K562 (cell line): ENCODE data around the gene ELMOD2. TPM values are rescaled to one million over a fixed set of nuclear protein-coding genes. Genes with fewer than 3 reads are reported as not detected.

ENCODE experiments used
- ATAC-seq: fragments of 200-7000 bp; cut with Tn5 transposase; 3 replicates; pipeline ENCODE4 v1.9.1; 2020; ENCODE audit warnings: moderate library complexity
- BruUV-seq: library from RNA; stranded (reverse); fragments of 400-500 nt; replicated peaks from 2 replicates; lab custom pipeline; 2021; lab: Mats Ljungman, UMichigan
- CTCF ChIA-PET: fragments of 300-600 bp; formaldehyde crosslinking; extraction: SDS; loops from one replicate; lab custom pipeline; 2021; ENCODE audit warnings: low intra/inter-chr PET ratio; lab: Yijun Ruan, JAX
- POLR2A ChIA-PET: fragments of 300-600, 350-650 bp; sonication (Branson Sonifier 250); formaldehyde crosslinking; extraction: SDS; loops from one replicate; lab custom pipeline; 2021; ENCODE audit warnings: antibody characterized with exemption, inconsistent platforms; lab: Yijun Ruan, JAX
- DNase-seq, 4 experiments: peaks; one replicate each; pipeline versions ENCODE4 v3.0.0 to v3.0.0-alpha.2; 2011 to 2018; ENCODE audit warnings: low spot score in 3 of 4, mixed read lengths in 3 of 4; ENCODE audit errors: extremely low read depth in 1 of 4
- FAIRE-seq: peaks from 2 replicates; lab custom pipeline; 2011; peaks lifted over from hg19 to GRCh38; lab: Jason Lieb, UNC
- H2AFZ ChIP-seq: 2 replicates; pipeline ENCODE4 v1.6.0; 2011; ENCODE audit warnings: low read depth, low read length, control low read depth, inconsistent platforms
- H3K27ac ChIP-seq: fragments of 200-600 bp; 3 replicates; pipeline ENCODE4 v1.8.0; 2011; ENCODE audit warnings: low read depth, mild to moderate bottlenecking, control low read depth, inconsistent platforms, low read length, moderate library complexity, mixed read lengths; ENCODE audit errors: extremely low read depth
- H3K27me3 ChIP-seq, 2 experiments: fragments of 300-600 bp in 1 of 2; 2 replicates in 1 of 2; 3 replicates in 1 of 2; pipeline versions ENCODE4 v1.6.0 to v1.8.0; 2011; ENCODE audit warnings: inconsistent platforms in 2 of 2, low read length in 2 of 2, mild to moderate bottlenecking in 1 of 2, mixed read lengths in 1 of 2, moderate library complexity in 1 of 2; ENCODE audit not compliant: control insufficient read depth in 2 of 2, insufficient read depth in 2 of 2
- H3K36me3 ChIP-seq: fragments of 300-600 bp; 3 replicates; pipeline ENCODE4 v1.8.0; 2011; ENCODE audit warnings: mild to moderate bottlenecking, low read length, inconsistent platforms; ENCODE audit not compliant: control insufficient read depth, insufficient read depth
- H3K4me1 ChIP-seq, 2 experiments: fragments of 200-600 bp in 1 of 2; replicated peaks in 1 of 2; 2 replicates in 1 of 2; 3 replicates in 1 of 2; pipeline versions ENCODE4 v1.5.1 to v1.8.0; 2011; ENCODE audit warnings: inconsistent platforms in 2 of 2, low read length in 2 of 2, mild to moderate bottlenecking in 1 of 2, mixed read lengths in 1 of 2, moderate library complexity in 1 of 2; ENCODE audit not compliant: control insufficient read depth in 2 of 2, insufficient read depth in 2 of 2
- H3K4me2 ChIP-seq: 2 replicates; pipeline ENCODE4 v1.6.1; 2011; ENCODE audit warnings: low read length, control low read depth, inconsistent platforms, mixed read lengths; ENCODE audit not compliant: insufficient read depth
- H3K4me3 ChIP-seq: fragments of 200-600 bp; sonication (generic), shearing (Covaris generic); 2 replicates; pipeline ENCODE4 v1.5.1; 2016; ENCODE audit warnings: control low read depth, inconsistent platforms
- H3K79me2 ChIP-seq: fragments of 200-600 bp; 3 replicates; pipeline ENCODE4 v1.8.0; 2011; ENCODE audit warnings: low read length, inconsistent platforms; ENCODE audit not compliant: control insufficient read depth, insufficient read depth
- H3K9ac ChIP-seq, 2 experiments: 2 replicates each; pipeline versions ENCODE4 v1.6.0 to v1.6.1; 2011; ENCODE audit warnings: low read depth in 2 of 2, low read length in 2 of 2, control low read depth in 1 of 2, inconsistent platforms in 1 of 2, mild to moderate bottlenecking in 1 of 2, mixed read lengths in 1 of 2; ENCODE audit not compliant: insufficient read depth in 1 of 2
- H3K9me1 ChIP-seq: one replicate; pipeline ENCODE4 v1.6.0; 2011; ENCODE audit warnings: inconsistent platforms, mild to moderate bottlenecking, low read length, moderate library complexity; ENCODE audit not compliant: control insufficient read depth, insufficient read depth
- H3K9me3 ChIP-seq: replicated peaks from 2 replicates; pipeline ENCODE4 v1.5.1; 2011; ENCODE audit warnings: low read depth, low read length, inconsistent platforms; ENCODE audit not compliant: control insufficient read depth, insufficient read depth
- H4K20me1 ChIP-seq: replicated peaks from 2 replicates; pipeline ENCODE4 v1.6.1; 2011; ENCODE audit warnings: low read length, inconsistent platforms, mixed read lengths; ENCODE audit not compliant: control insufficient read depth, insufficient read depth
- CTCF ChIP-seq, 3 experiments: IDR thresholded peaks in 2 of 3; conservative IDR thresholded peaks in 1 of 3; 2 replicates each; pipeline ENCODE4 v1.5.1; 2011 to 2012; ENCODE audit warnings: low read length in 3 of 3, mild to moderate bottlenecking in 3 of 3, control low read depth in 2 of 3, improper control_type of control experiment in 1 of 3, inconsistent platforms in 1 of 3, low read depth in 1 of 3, mixed read lengths in 1 of 3, moderate library complexity in 1 of 3; ENCODE audit not compliant: insufficient read depth in 2 of 3
- MXI1 ChIP-seq: IDR thresholded peaks from 2 replicates; pipeline ENCODE4 v1.6.1; 2011; ENCODE audit warnings: low read depth, mild to moderate bottlenecking, improper control_type of control experiment, low read length
- ZKSCAN3 ChIP-seq: fragments of 250-450 bp; sonication (Bioruptor Pico); IDR thresholded peaks from 2 replicates; pipeline ENCODE4 v1.4.0; 2020
- ZNF197 ChIP-seq: fragments of 200-800 bp; sonication (Bioruptor generic); IDR thresholded peaks from 2 replicates; pipeline ENCODE4 v1.6.1; 2016; ENCODE audit warnings: low read depth, missing genetic modification characterization, missing compliant biosample characterization
- ZNF24 ChIP-seq: fragments of 450-650 bp; IDR thresholded peaks from 2 replicates; pipeline ENCODE4 v1.6.1; 2016
- ZNF444 ChIP-seq: fragments of 250-450 bp; sonication (Bioruptor Pico); IDR thresholded peaks from 2 replicates; pipeline ENCODE4 v1.4.0; 2020; ENCODE audit warnings: mild to moderate bottlenecking, moderate library complexity
- WGBS: fragments of 100-300 bp; shearing (Covaris generic); methylation state at CpG from one replicate; pipeline ENCODE4 v1.1.6; 2016; ENCODE audit warnings: low coverage, mixed read lengths; ENCODE audit not compliant: insufficient coverage; ENCODE audit errors: missing lambda C conversion rate; 5-methylcytosine and 5-hydroxymethylcytosine counted together
- in situ Hi-C: fragments of 300-500 bp; cut with MboI; formaldehyde crosslinking; loops from 4 replicates; pipeline ENCODE4 v1.15.0; 2018; ENCODE audit warnings: inconsistent platforms, mixed read lengths
- intact Hi-C: fragments of 100-400 bp; cut with micrococcal nuclease; formaldehyde crosslinking; loops from 2 replicates; pipeline ENCODE4 v1.14.2; 2022
- polyA plus RNA-seq, 8 experiments: library from polyadenylated mRNA; depleted of rRNA in 4 of 8; stranded (reverse) in 5 of 8; unstranded in 3 of 8; fragments of >200 nt; fragmentation: Nextera tagmentation in 2 of 8; fragmentation: Illumina TruSeq in 1 of 8; extraction: Ambion mirVana in 2 of 8; extraction: Trizol in 1 of 8; gene quantifications; 2 replicates each; pipeline versions ENCODE4 v1.2.1 to v1.2.3, GENCODE V29; 2011 to 2014; ENCODE audit warnings: inconsistent platforms in 1 of 8, missing spikeins in 1 of 8
- total RNA-seq, 7 experiments: library from RNA; depleted of rRNA in 6 of 7; stranded (reverse); fragments of >200 nt in 6 of 7; fragmentation: Illumina TruSeq in 2 of 7; extraction: Trizol in 2 of 7; gene quantifications; 2 replicates each; pipeline versions ENCODE4 v1.2.1 to v1.2.3, GENCODE V29; 2011 to 2021; ENCODE audit warnings: low replicate concordance in 1 of 7
- TF ChIP-seq, protein P1 (sequence below): IDR thresholded peaks from 2 replicates; pipeline ENCODE4 v1.6.1; 2011; ENCODE audit warnings: borderline replicate concordance, low read depth, mild to moderate bottlenecking, moderate library complexity, low read length; ENCODE audit not compliant: insufficient read depth, poor library complexity, severe bottlenecking
- TF ChIP-seq, protein P2 (sequence below): fragments of 250-450 bp; sonication (Bioruptor Pico); IDR thresholded peaks from 2 replicates; pipeline ENCODE4 v1.6.1; 2021; ENCODE audit warnings: mild to moderate bottlenecking

The ELMOD2 gene
- total and polyA plus RNA-seq, 9 of the 15 experiments (the other 6 are each of a cell fraction or from before 2014, with no cell fraction given), result 11.0 to 23.3 (median 14.3) TPM

DNA sequence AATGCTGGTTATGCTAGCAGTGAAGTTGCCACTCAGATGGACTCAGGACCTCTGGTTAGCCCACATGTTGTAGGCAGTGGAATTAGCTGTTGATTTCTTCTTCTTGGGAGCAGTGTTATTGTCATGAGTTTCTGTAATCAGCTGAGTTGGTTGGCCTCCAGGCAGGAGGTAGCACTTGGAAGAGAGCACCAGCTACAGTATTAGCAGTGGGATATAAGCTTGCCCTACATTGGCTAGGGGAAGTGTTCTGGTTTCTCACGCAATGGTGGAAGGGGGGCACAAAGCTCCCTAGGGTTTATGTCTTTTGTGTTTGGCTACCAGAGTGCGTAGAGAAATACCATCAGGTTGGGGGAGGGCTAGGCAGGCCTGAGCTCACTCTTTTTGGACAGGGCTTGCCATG is 78.7 kb downstream of the ELMOD2 start:
- Histone ChIP-seq H3K36me3 (no peaks in the 10 kb centered on the region), H3K9me1 (no peaks in the 10 kb centered on the region), H3K9ac (no peak overlapping the region), H2AFZ (no peak overlapping the region), H3K4me3 (no peak overlapping the region), H3K27me3 (peaks cover 7 to 23% of the 10 kb centered on the region in 2 experiments; a peak in 3 of 5 replicates), H4K20me1 (no peaks in the 10 kb centered on the region), H3K27ac (no peak overlapping the region), H3K4me2 (no peak overlapping the region), H3K9me3 (no peaks in the 10 kb centered on the region), H3K79me2 (no peaks in the 10 kb centered on the region), H3K4me1 (no peaks in the 10 kb centered on the region)
- intact Hi-C loops, result no loop called here
- 0% methylated on average over 2 of the region's 2 CpGs for WGBS
- POLR2A ChIA-PET, result no interaction called here
- CTCF ChIA-PET, result no interaction called here
- in situ Hi-C loops, result no loop called here
- no peak for ATAC-seq
- TF ChIP-seq ZNF24 (no peak), ZKSCAN3 (CRISPR knock-in tag) (no peak), ZNF197 (CRISPR knock-in tag) (no peak), MXI1 (no peak), ZNF444 (CRISPR knock-in tag) (no peak), CTCF (IDR thresholded peaks at IDR 0.05 in 2 of 3, conservative IDR thresholded peaks at IDR 0.05 in 1 of 3; ENCODE audit: insufficient read depth in 2 of 3, low read depth in 1 of 3, low read length in 3 of 3) (no peak)
- TF ChIP-seq, protein P1, sequence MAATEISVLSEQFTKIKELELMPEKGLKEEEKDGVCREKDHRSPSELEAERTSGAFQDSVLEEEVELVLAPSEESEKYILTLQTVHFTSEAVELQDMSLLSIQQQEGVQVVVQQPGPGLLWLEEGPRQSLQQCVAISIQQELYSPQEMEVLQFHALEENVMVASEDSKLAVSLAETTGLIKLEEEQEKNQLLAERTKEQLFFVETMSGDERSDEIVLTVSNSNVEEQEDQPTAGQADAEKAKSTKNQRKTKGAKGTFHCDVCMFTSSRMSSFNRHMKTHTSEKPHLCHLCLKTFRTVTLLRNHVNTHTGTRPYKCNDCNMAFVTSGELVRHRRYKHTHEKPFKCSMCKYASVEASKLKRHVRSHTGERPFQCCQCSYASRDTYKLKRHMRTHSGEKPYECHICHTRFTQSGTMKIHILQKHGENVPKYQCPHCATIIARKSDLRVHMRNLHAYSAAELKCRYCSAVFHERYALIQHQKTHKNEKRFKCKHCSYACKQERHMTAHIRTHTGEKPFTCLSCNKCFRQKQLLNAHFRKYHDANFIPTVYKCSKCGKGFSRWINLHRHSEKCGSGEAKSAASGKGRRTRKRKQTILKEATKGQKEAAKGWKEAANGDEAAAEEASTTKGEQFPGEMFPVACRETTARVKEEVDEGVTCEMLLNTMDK, result no peak
- TF ChIP-seq, protein P2, sequence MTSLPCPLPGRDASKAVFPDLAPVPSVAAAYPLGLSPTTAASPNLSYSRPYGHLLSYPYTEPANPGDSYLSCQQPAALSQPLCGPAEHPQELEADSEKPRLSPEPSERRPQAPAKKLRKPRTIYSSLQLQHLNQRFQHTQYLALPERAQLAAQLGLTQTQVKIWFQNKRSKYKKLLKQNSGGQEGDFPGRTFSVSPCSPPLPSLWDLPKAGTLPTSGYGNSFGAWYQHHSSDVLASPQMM (CRISPR knock-in tag), result no peak
- no peak for FAIRE-seq
- no TSS peak for BruUV-seq
- no peak for DNase-seq
